B cell (primary cell): Measurements from ENCODE around the gene EIF3I. TPM values are rescaled to one million over a fixed set of nuclear protein-coding genes. Genes with fewer than 3 reads are reported as not detected.

ENCODE experiments used
- ATAC-seq: fragments of 200-7000 bp; cut with Tn5 transposase; one replicate; pipeline ENCODE4 v1.10.0; 2021; ENCODE audit warnings: low read depth, mild to moderate bottlenecking, moderate number of reproducible peaks, moderate library complexity
- CTCF ChIA-PET: fragments of 350-600 bp; sonication (Branson Sonifier 250); formaldehyde crosslinking; loops from one replicate; lab custom pipeline; 2021; ENCODE audit warnings: antibody characterized with exemption, inconsistent platforms; lab: Charles Lee
- POLR2A ChIA-PET: fragments of 350-600 bp; sonication (Branson Sonifier 250); formaldehyde crosslinking; loops from one replicate; lab custom pipeline; 2021; ENCODE audit warnings: antibody characterized with exemption; lab: Charles Lee
- DNase-seq: peaks from one replicate; pipeline ENCODE4 v3.0.0; 2013
- H2AFZ ChIP-seq: 2 replicates; pipeline ENCODE4 v1.6.1; 2012; ENCODE audit warnings: mild to moderate bottlenecking, low read depth, low read length; ENCODE audit not compliant: insufficient read depth, poor library complexity, severe bottlenecking
- H3K27ac ChIP-seq, 2 donors: 1 replicate in 1 of 2; 2 replicates in 1 of 2; pipeline ENCODE4 v1.5.1; 2012 to 2013; ENCODE audit warnings: low read length in 2 of 2, mild to moderate bottlenecking in 2 of 2, moderate library complexity in 1 of 2
- H3K27me3 ChIP-seq, 4 experiments: fragments of 200-600 bp in 1 of 4; sonication (generic) in 1 of 4; replicated peaks in 1 of 4; 1 replicate in 2 of 4; 2 replicates in 2 of 4; pipeline versions ENCODE4 v1.6.1 to v1.7.0; 2013 to 2016; ENCODE audit warnings: low read length in 3 of 4, mild to moderate bottlenecking in 2 of 4, mixed read lengths in 1 of 4, moderate library complexity in 1 of 4; ENCODE audit not compliant: insufficient read depth in 4 of 4, control insufficient read depth in 3 of 4; ENCODE audit errors: control extremely low read depth in 1 of 4
- H3K36me3 ChIP-seq, 2 experiments: replicated peaks in 1 of 2; 1 replicate in 1 of 2; 2 replicates in 1 of 2; pipeline versions ENCODE4 v1.6.1 to v1.7.1; 2013; ENCODE audit warnings: low read length in 1 of 2; ENCODE audit not compliant: insufficient read depth in 2 of 2, control insufficient read depth in 1 of 2; ENCODE audit errors: control extremely low read depth in 1 of 2, extremely low read depth in 1 of 2
- H3K4me1 ChIP-seq, 2 donors: fragments of 200-600 bp in 1 of 2; sonication (generic) in 1 of 2; 1 replicate in 1 of 2; 2 replicates in 1 of 2; pipeline versions ENCODE4 v1.5.1 to v1.6.1; 2013 to 2017; ENCODE audit warnings: low read length in 2 of 2; ENCODE audit not compliant: control insufficient read depth in 2 of 2, insufficient read depth in 2 of 2
- H3K4me2 ChIP-seq: replicated peaks from 2 replicates; pipeline ENCODE3; 2012; ENCODE audit warnings: mild to moderate bottlenecking, low read depth, low read length; ENCODE audit not compliant: poor library complexity, severe bottlenecking
- H3K4me3 ChIP-seq, 5 experiments: fragments of 200-600 bp in 1 of 5; sonication (generic) in 1 of 5; 1 replicate in 3 of 5; 2 replicates in 2 of 5; pipeline versions ENCODE4 v1.5.1 to v1.7.0; 2011 to 2016; ENCODE audit warnings: low read length in 4 of 5, mild to moderate bottlenecking in 4 of 5, low read depth in 2 of 5, control low read depth in 1 of 5, moderate library complexity in 1 of 5; ENCODE audit not compliant: insufficient read depth in 1 of 5; ENCODE audit errors: control extremely low read depth in 1 of 5, extremely low read depth in 1 of 5
- H3K79me2 ChIP-seq: fragments of 200-600 bp; sonication (generic); one replicate; pipeline ENCODE4 v1.6.0; 2016; ENCODE audit warnings: low read length; ENCODE audit not compliant: control insufficient read depth, insufficient read depth
- H3K9ac ChIP-seq: fragments of 200-600 bp; sonication (generic); 2 replicates; pipeline ENCODE4 v1.6.1; 2017; ENCODE audit warnings: mild to moderate bottlenecking, low read length, moderate library complexity
- H3K9me3 ChIP-seq, 3 donors: one replicate each; pipeline versions ENCODE4 v1.6.1 to v1.7.1; 2013; ENCODE audit warnings: low read length in 2 of 3; ENCODE audit not compliant: control insufficient read depth in 2 of 3, insufficient read depth in 1 of 3; ENCODE audit errors: control extremely low read depth in 1 of 3
- H4K20me1 ChIP-seq: 2 replicates; pipeline ENCODE4 v1.6.0; 2012; ENCODE audit warnings: mild to moderate bottlenecking, low read length; ENCODE audit not compliant: insufficient read depth, control insufficient read depth, poor library complexity, severe bottlenecking
- H3K27ac Mint-ChIP-seq: one replicate; pipeline ENCODE4 v1.8.0; 2021; ENCODE audit warnings: mixed read lengths
- H3K27me3 Mint-ChIP-seq: one replicate; pipeline ENCODE4 v1.8.0; 2021; ENCODE audit warnings: mixed read lengths
- H3K4me1 Mint-ChIP-seq: one replicate; pipeline ENCODE4 v1.8.0; 2021; ENCODE audit warnings: mixed read lengths
- H3K4me3 Mint-ChIP-seq: one replicate; pipeline ENCODE4 v1.8.0; 2021; ENCODE audit warnings: mixed read lengths
- H3K9me3 Mint-ChIP-seq: one replicate; pipeline ENCODE4 v1.8.0; 2022; ENCODE audit warnings: mixed read lengths; ENCODE audit not compliant: insufficient read depth
- CTCF ChIP-seq: fragments of 200-600 bp; IDR thresholded peaks from one replicate; pipeline ENCODE4 v1.8.0; 2022; ENCODE audit warnings: antibody characterized with exemption, mild to moderate bottlenecking
- EZH2 ChIP-seq: IDR thresholded peaks from 2 replicates; pipeline ENCODE4 v1.6.1; 2012; ENCODE audit warnings: borderline replicate concordance, low read depth, mild to moderate bottlenecking, moderate library complexity, low read length; ENCODE audit not compliant: insufficient read depth, poor library complexity, severe bottlenecking
- WGBS: methylation state at CpG from one replicate; pipeline ENCODE4 v1.1.5; 2013; ENCODE audit warnings: missing lambda C conversion rate; ENCODE audit not compliant: insufficient coverage; 5-methylcytosine and 5-hydroxymethylcytosine counted together
- intact Hi-C: fragments of 100-400 bp; cut with micrococcal nuclease; formaldehyde crosslinking; loops from one replicate; pipeline ENCODE4 v1.10.0; 2022
- polyA plus RNA-seq: library from polyadenylated mRNA; depleted of rRNA; stranded (reverse); fragments of >200 nt; gene quantifications from 2 replicates; pipeline ENCODE4 v1.2.3, GENCODE V29; 2012
- total RNA-seq, 2 donors: library from RNA; stranded (reverse); fragments of 120-200 nt in 1 of 2; gene quantifications; 1 replicate in 1 of 2; 2 replicates in 1 of 2; pipeline versions ENCODE4 v1.2.3 to v1.2.4, GENCODE V29; 2013 to 2022

The EIF3I gene
- total and polyA plus RNA-seq, 2 donors (not counting 1 experiment from before 2014, with no cell fraction given), result 87.0 to 130 TPM

GRCh38 chr1:32199717-32200072 lies 22.5 kb upstream of the EIF3I start:
- ChIA-PET POLR2A (interaction anchor here (0.8 to 1.7 kb wide), 5 partner anchors 21 to 136 kb away, joined by 4 to 6 read pairs (median 4); partner anchors contain the start of genes HDAC1, KPNA6 and MARCKSL1), CTCF (interaction anchor here (1.0 to 3.9 kb wide), 6 partner anchors 16 to 137 kb away, joined by 3 to 20 read pairs (median 5); partner anchors contain the start of gene MARCKSL1)
- DNase-seq (no peak), ATAC-seq (no peak)
- H3K4me1 ChIP-seq, result peaks cover 12 to 29% of the 10 kb centered on the region in 2 donors
- no peaks in the 10 kb centered on the region for H3K79me2 ChIP-seq
- Mint-ChIP-seq H3K9me3 (no peaks in the 10 kb centered on the region), H3K4me3 (peak overlapping the region; percentile 88), H3K27me3 (no peaks in the 10 kb centered on the region), H3K4me1 (peaks cover 29% of the 10 kb centered on the region), H3K27ac (no peak overlapping the region)
- peak overlapping the region; percentile 91 for H3K4me2 ChIP-seq
- H3K36me3 ChIP-seq, result peaks cover 2 to 28% of the 10 kb centered on the region in 2 experiments
- no peaks in the 10 kb centered on the region for H4K20me1 ChIP-seq
- H3K27me3 ChIP-seq, result no peaks in the 10 kb centered on the region
- H3K27ac ChIP-seq, result peak overlapping the region in 1 of 2 donors; percentile 88
- peak overlapping the region; percentile 90 for H2AFZ ChIP-seq
- peak overlapping the region in 1 of 5 experiments; percentile 84 for H3K4me3 ChIP-seq
- TF ChIP-seq EZH2, result no peak
- no peak for TF ChIP-seq CTCF
- H3K9ac ChIP-seq, result no peak overlapping the region
- no peaks in the 10 kb centered on the region for H3K9me3 ChIP-seq
- intact Hi-C loops, result loop anchor here (1.0 to 10.0 kb wide), 4 partner anchors 20 to 195 kb away; partner anchors contain the start of genes BSDC1, MARCKSL1, TMEM39B and TXLNA
- 91% methylated on average over 3 of the region's 6 CpGs for WGBS
